Activated T-cell treated with anti-CD3 and anti-CD28 coated beads, Interleukin-2, amount 50 U/mL, for 1 hour (primary cell): ENCODE measurements around the gene AUH.

Experiments used
- DNase-seq: peaks from one replicate; pipeline ENCODE4 v3.0.0-alpha.2; 2020

Gene AUH

GRCh38 chr9:91285729-91286353, 75.9 kb downstream of the AUH start:
- no peak for DNase-seq

GRCh38 chr9:91282292-91282691, 79.4 kb downstream of the AUH start:
- DNase-seq = no peak

- DNase-seq = no peak
These were observed 82.2 kb downstream of the AUH start for GRCh38 chr9:91279296-91280204.

GRCh38 chr9:91276513-91276912, 85.2 kb downstream of the AUH start:
- DNase-seq = no peak

- DNase-seq = no peak
These were observed 86.1 kb downstream of the AUH start for GRCh38 chr9:91275655-91276054.

GRCh38 chr9:91274949-91275492, 86.7 kb downstream of the AUH start:
- no peak for DNase-seq

- DNase-seq = no peak
These were observed 87.7 kb downstream of the AUH start for GRCh38 chr9:91273853-91274552.

- no peak for DNase-seq
These were observed 90.6 kb downstream of the AUH start for GRCh38 chr9:91271156-91271555.

- no peak for DNase-seq
These were observed 91.7 kb downstream of the AUH start for GRCh38 chr9:91269907-91270491.

- DNase-seq = no peak
These were observed 95.3 kb downstream of the AUH start for GRCh38 chr9:91266448-91266847.

- no peak for DNase-seq
These were observed 96.2 kb downstream of the AUH start for GRCh38 chr9:91265514-91265913.

GRCh38 chr9:91261417-91261816, 100.3 kb downstream of the AUH start:
- no peak for DNase-seq

GRCh38 chr9:91259162-91259561, 102.6 kb downstream of the AUH start:
- no peak for DNase-seq

GRCh38 chr9:91258451-91258850, 103.3 kb downstream of the AUH start:
- no peak for DNase-seq

GRCh38 chr9:91256235-91256634, 105.5 kb downstream of the AUH start:
- no peak for DNase-seq

GRCh38 chr9:91255327-91255726, 106.4 kb downstream of the AUH start:
- no peak for DNase-seq

- no peak for DNase-seq
These were observed 108.2 kb downstream of the AUH start for GRCh38 chr9:91253488-91253887.

- DNase-seq = no peak
These were observed 113.0 kb downstream of the AUH start for GRCh38 chr9:91248707-91249106.

GRCh38 chr9:91247278-91247677, 114.4 kb downstream of the AUH start:
- no peak for DNase-seq

GRCh38 chr9:91246846-91247245, 114.9 kb downstream of the AUH start:
- no peak for DNase-seq

- DNase-seq = no peak
These were observed 116.0 kb downstream of the AUH start for GRCh38 chr9:91245431-91246313.

GRCh38 chr9:91243029-91243428, 118.7 kb downstream of the AUH start:
- no peak for DNase-seq
